ENCODE results near the gene TTC38. TPM values are rescaled to one million over a fixed set of nuclear protein-coding genes. Genes with fewer than 3 reads are reported as not detected.

TTC38 gene
- total RNA-seq, 4 donors from 2014 or later: 28.4 to 58.6 (median 32.3) TPM

GRCh38 chr22:46233231-46233630 lies 34.6 kb upstream of the TTC38 start:
- H3K4me1 ChIP-seq: peaks cover 27 to 31% (median 29%) of the 10 kb centered on the region in 4 donors
- peak overlapping the region; percentile 51 to 63 (median 61) for H3K27ac ChIP-seq (replicated peaks in 1 of 4)
- H3K27me3 ChIP-seq: no peaks in the 10 kb centered on the region
- H3K4me3 ChIP-seq: no peak overlapping the region
- peak in 1 of 2 donors; percentile 54 for TF ChIP-seq POLR2AphosphoS5 (IDR thresholded peaks at IDR 0.05)
- TF ChIP-seq EP300 (IDR thresholded peaks at IDR 0.05): no peak
- no peak for TF ChIP-seq POLR2A (IDR thresholded peaks at IDR 0.05; ENCODE audit: low read depth)
- no peak for DNase-seq (ENCODE audit: extremely low spot score)
- intact Hi-C loops (cut with DNase I): no loop called here
- 32% methylated on average over 8 of the region's 9 CpGs for WGBS
- peaks cover 0 to 35% (median 23%) of the 10 kb centered on the region in 4 donors for H3K36me3 ChIP-seq
- H3K9me3 ChIP-seq: no peaks in the 10 kb centered on the region

- Histone ChIP-seq H3K36me3 (peaks cover 0 to 50% (median 27%) of the 10 kb centered on the region in 4 donors), H3K27me3 (no peaks in the 10 kb centered on the region), H3K9me3 (no peaks in the 10 kb centered on the region), H3K27ac (replicated peaks in 1 of 4) (no peak overlapping the region), H3K4me1 (peaks cover 39 to 44% (median 40%) of the 10 kb centered on the region in 4 donors), H3K4me3 (no peak overlapping the region)
- TF ChIP-seq POLR2A (IDR thresholded peaks at IDR 0.05; ENCODE audit: low read depth) (no peak), EP300 (IDR thresholded peaks at IDR 0.05) (no peak), POLR2AphosphoS5 (IDR thresholded peaks at IDR 0.05) (no peak), CTCF (IDR thresholded peaks at IDR 0.05) (no peak)
- DNase-seq (ENCODE audit: extremely low spot score): no peak
- intact Hi-C loops (cut with DNase I): loop anchor here (5.0 kb wide), 1 partner anchor 88 kb away; no protein-coding TSS in a partner anchor
- 86% methylated on average over 12 of the region's 12 CpGs for WGBS
Observed at GRCh38 chr22:46234969-46235368, 32.8 kb upstream of the TTC38 start.

GRCh38 chr22:46237453-46238124 lies 30.2 kb upstream of the TTC38 start:
- WGBS: 49% methylated on average over 12 of the region's 12 CpGs

GRCh38 chr22:46238541-46238940 lies 29.3 kb upstream of the TTC38 start:
- no peaks in the 10 kb centered on the region for H3K27me3 ChIP-seq
- no peak for DNase-seq (ENCODE audit: extremely low spot score)
- peaks cover 0 to 48% (median 29%) of the 10 kb centered on the region in 4 donors for H3K36me3 ChIP-seq
- WGBS: 71% methylated on average over 16 of the region's 16 CpGs
- H3K4me1 ChIP-seq: peaks cover 29 to 40% (median 34%) of the 10 kb centered on the region in 4 donors
- no peaks in the 10 kb centered on the region for H3K9me3 ChIP-seq
- intact Hi-C loops (cut with DNase I): loop anchor here (5.0 kb wide), 1 partner anchor 91 kb away; no protein-coding TSS in a partner anchor
- H3K4me3 ChIP-seq: no peak overlapping the region
- peak overlapping the region; percentile 63 to 73 (median 68) for H3K27ac ChIP-seq (replicated peaks in 1 of 4)
- TF ChIP-seq POLR2AphosphoS5 (IDR thresholded peaks at IDR 0.05) (no peak), POLR2A (IDR thresholded peaks at IDR 0.05; ENCODE audit: low read depth) (no peak), EP300 (IDR thresholded peaks at IDR 0.05) (no peak), CTCF (IDR thresholded peaks at IDR 0.05) (no peak)

More at GRCh38 chr22:46237453-46238124, 30.2 kb upstream of the TTC38 start:
- DNase-seq (ENCODE audit: extremely low spot score): no peak
- Histone ChIP-seq H3K4me1 (peaks cover 38 to 47% (median 42%) of the 10 kb centered on the region in 4 donors), H3K36me3 (peaks cover 0 to 39% (median 25%) of the 10 kb centered on the region in 4 donors), H3K27me3 (no peaks in the 10 kb centered on the region), H3K9me3 (no peaks in the 10 kb centered on the region), H3K4me3 (no peak overlapping the region), H3K27ac (replicated peaks in 1 of 4) (peak overlapping the region; percentile 63 to 73 (median 68))
- intact Hi-C loops (cut with DNase I): loop anchor here (5.0 kb wide), 1 partner anchor 90 kb away; no protein-coding TSS in a partner anchor
- TF ChIP-seq POLR2AphosphoS5 (IDR thresholded peaks at IDR 0.05) (peak in 1 of 2 donors; percentile 14), EP300 (IDR thresholded peaks at IDR 0.05) (no peak), CTCF (IDR thresholded peaks at IDR 0.05) (no peak), POLR2A (IDR thresholded peaks at IDR 0.05; ENCODE audit: low read depth) (no peak)
